ENCODE results near the gene ZDHHC11B.
"Not testable (repeated sequence)": the region's sequence is repeated elsewhere in the genome, so short reads cannot be mapped to it uniquely, and the experiment has no call there.

Gene ZDHHC11B

GRCh38 chr5:777756-778161 is 6.8 kb downstream of the ZDHHC11B start:
- Histone ChIP-seq H3K4me3 (replicated peaks; ENCODE audit: low read depth, low read length) (no peak overlapping the region), H3K27me3 (replicated peaks; ENCODE audit: control insufficient read depth, insufficient read depth, low read length) (no peaks in the 10 kb centered on the region; the same call in none of the 2 replicates), H3K36me3 (ENCODE audit: control insufficient read depth, insufficient read depth, low read length) (no peaks in the 10 kb centered on the region)
- no peak for TF ChIP-seq CTCF (IDR thresholded peaks at IDR 0.05; ENCODE audit: insufficient read depth, low read length, poor library complexity, severe bottlenecking)
- DNase-seq (ENCODE audit: extremely low read depth, insufficient read length) = no peak

GRCh38 chr5:776862-777711 is 7.4 kb downstream of the ZDHHC11B start:
- Histone ChIP-seq H3K4me3 (replicated peaks; ENCODE audit: low read depth, low read length) (no peak overlapping the region), H3K27me3 (replicated peaks; ENCODE audit: control insufficient read depth, insufficient read depth, low read length) (no peaks in the 10 kb centered on the region; the same call in none of the 2 replicates), H3K36me3 (ENCODE audit: control insufficient read depth, insufficient read depth, low read length) (no peaks in the 10 kb centered on the region)
- no peak for TF ChIP-seq CTCF (IDR thresholded peaks at IDR 0.05; ENCODE audit: insufficient read depth, low read length, poor library complexity, severe bottlenecking)
- no peak for DNase-seq (ENCODE audit: extremely low read depth, insufficient read length)

- no peak for DNase-seq (ENCODE audit: extremely low read depth, insufficient read length)
- Histone ChIP-seq H3K27me3 (replicated peaks; ENCODE audit: control insufficient read depth, insufficient read depth, low read length) (no peaks in the 10 kb centered on the region; the same call in none of the 2 replicates), H3K4me3 (replicated peaks; ENCODE audit: low read depth, low read length) (no peak overlapping the region), H3K36me3 (ENCODE audit: control insufficient read depth, insufficient read depth, low read length) (no peaks in the 10 kb centered on the region)
- no peak for TF ChIP-seq CTCF (IDR thresholded peaks at IDR 0.05; ENCODE audit: insufficient read depth, low read length, poor library complexity, severe bottlenecking)
Observed at GRCh38 chr5:775961-776861, 8.3 kb downstream of the ZDHHC11B start.

- H3K27me3 ChIP-seq (replicated peaks; ENCODE audit: control insufficient read depth, insufficient read depth, low read length); DNase-seq (ENCODE audit: extremely low read depth, insufficient read length); H3K4me3 ChIP-seq (replicated peaks; ENCODE audit: low read depth, low read length); H3K36me3 ChIP-seq (ENCODE audit: control insufficient read depth, insufficient read depth, low read length): not testable (repeated sequence)
Observed at GRCh38 chr5:775595-775960, 9.0 kb downstream of the ZDHHC11B start.

- H3K27me3 ChIP-seq (replicated peaks; ENCODE audit: control insufficient read depth, insufficient read depth, low read length); H3K36me3 ChIP-seq (ENCODE audit: control insufficient read depth, insufficient read depth, low read length); H3K4me3 ChIP-seq (replicated peaks; ENCODE audit: low read depth, low read length); DNase-seq (ENCODE audit: extremely low read depth, insufficient read length): not testable (repeated sequence)
Observed at GRCh38 chr5:774854-775505, 9.5 kb downstream of the ZDHHC11B start.

GRCh38 chr5:774304-774703 is 10.2 kb downstream of the ZDHHC11B start:
- not testable (repeated sequence) for H3K36me3 ChIP-seq (ENCODE audit: control insufficient read depth, insufficient read depth, low read length); H3K4me3 ChIP-seq (replicated peaks; ENCODE audit: low read depth, low read length); H3K27me3 ChIP-seq (replicated peaks; ENCODE audit: control insufficient read depth, insufficient read depth, low read length); DNase-seq (ENCODE audit: extremely low read depth, insufficient read length)
